HepG2 (cell line): ENCODE results near the gene PRDM12. TPM values are rescaled to one million over a fixed set of nuclear protein-coding genes. Genes with fewer than 3 reads are reported as not detected.

Source experiments
- ARNTL ChIP-seq: sonication (generic); formaldehyde crosslinking; IDR thresholded peaks from 2 replicates; pipeline ENCODE4 v1.4.0; 2020; ENCODE audit warnings: mild to moderate bottlenecking, missing genetic modification reagents
- IRX3 ChIP-seq: sonication (generic); formaldehyde crosslinking; IDR thresholded peaks from 2 replicates; pipeline ENCODE4 v1.8.1; 2023; ENCODE audit warnings: mild to moderate bottlenecking, low read depth, missing genetic modification reagents, borderline replicate concordance
- MTA1 ChIP-seq: sonication (generic); formaldehyde crosslinking; IDR thresholded peaks from 2 replicates; pipeline ENCODE4 v1.4.0; 2020; ENCODE audit warnings: missing genetic modification reagents, mild to moderate bottlenecking, borderline replicate concordance
- PRPF4 ChIP-seq: fragments of 200-400 bp; formaldehyde crosslinking; IDR thresholded peaks from 2 replicates; pipeline ENCODE4 v1.6.1; 2016; ENCODE audit warnings: low read length, low read depth; ENCODE audit not compliant: poor library complexity, severe bottlenecking
- SMAD3 ChIP-seq: sonication (generic); formaldehyde crosslinking; IDR thresholded peaks from 2 replicates; pipeline ENCODE4 v1.4.0; 2020; ENCODE audit warnings: missing genetic modification reagents
- ZNF136 ChIP-seq: sonication (generic); formaldehyde crosslinking; IDR thresholded peaks from 2 replicates; pipeline ENCODE4 v1.8.1; 2022; ENCODE audit warnings: low read depth, mild to moderate bottlenecking, moderate library complexity, missing genetic modification reagents
- ZNF138 ChIP-seq: sonication (generic); formaldehyde crosslinking; IDR thresholded peaks from 2 replicates; pipeline ENCODE4 v1.5.0; 2020; ENCODE audit warnings: mild to moderate bottlenecking, low read depth, missing genetic modification reagents
- ZNF282 ChIP-seq: fragments of 450-650 bp; IDR thresholded peaks from 2 replicates; pipeline ENCODE4 v1.6.1; 2018; ENCODE audit not compliant: partially characterized antibody
- ZNF34 ChIP-seq: sonication (generic); formaldehyde crosslinking; IDR thresholded peaks from 2 replicates; pipeline ENCODE4 v1.4.0; 2020; ENCODE audit warnings: mild to moderate bottlenecking, missing genetic modification reagents, borderline replicate concordance
- ZNF598 ChIP-seq: sonication (generic); formaldehyde crosslinking; IDR thresholded peaks from 2 replicates; pipeline ENCODE4 v1.5.1; 2020; ENCODE audit warnings: mild to moderate bottlenecking, missing genetic modification reagents, borderline replicate concordance
- polyA plus RNA-seq, 8 experiments: library from polyadenylated mRNA; depleted of rRNA in 3 of 8; stranded (reverse) in 7 of 8; unstranded in 1 of 8; fragments of >200 nt; fragmentation: Illumina TruSeq in 4 of 8; extraction: Trizol in 4 of 8; gene quantifications; 2 replicates each; pipeline versions ENCODE4 v1.2.1 to v1.2.3, GENCODE V29; 2011 to 2016; ENCODE audit warnings: low read depth in 4 of 8, missing spikeins in 1 of 8, mixed read lengths in 1 of 8; ENCODE audit not compliant: insufficient read depth in 1 of 8
- total RNA-seq, 5 experiments: library from RNA; depleted of rRNA; stranded (reverse); fragments of >200 nt; fragmentation: Illumina TruSeq; extraction: Trizol; gene quantifications; 2 replicates each; pipeline ENCODE4 v1.2.3, GENCODE V29; 2016; ENCODE audit warnings: low read depth in 1 of 5
- TF ChIP-seq, protein P1 (sequence below): sonication (generic); formaldehyde crosslinking; IDR thresholded peaks from 2 replicates; pipeline ENCODE4 v1.9.0; 2022; ENCODE audit warnings: missing genetic modification reagents, mild to moderate bottlenecking, borderline replicate concordance
- TF ChIP-seq, protein P2 (sequence below): sonication (generic); formaldehyde crosslinking; IDR thresholded peaks from 2 replicates; pipeline ENCODE4 v1.8.1; 2023; ENCODE audit warnings: mild to moderate bottlenecking, missing genetic modification reagents
- TF ChIP-seq, protein P3 (sequence below), 2 experiments: fragments of 450-650 bp in 1 of 2; sonication (generic) in 1 of 2; formaldehyde crosslinking in 1 of 2; IDR thresholded peaks; 2 replicates each; pipeline versions ENCODE4 v1.6.1 to v1.8.0; 2016 to 2022; ENCODE audit warnings: antibody characterized with exemption in 1 of 2, mild to moderate bottlenecking in 1 of 2, missing genetic modification reagents in 1 of 2
- TF ChIP-seq, protein P4 (sequence below): sonication (generic); formaldehyde crosslinking; IDR thresholded peaks from 2 replicates; pipeline ENCODE4 v1.4.0; 2020; ENCODE audit warnings: mild to moderate bottlenecking, low read depth, missing genetic modification reagents
- TF ChIP-seq, protein P5 (sequence below): sonication (generic); formaldehyde crosslinking; IDR thresholded peaks from 2 replicates; pipeline ENCODE4 v1.8.0; 2022; ENCODE audit warnings: missing genetic modification reagents, low read depth, mild to moderate bottlenecking, borderline replicate concordance

PRDM12 gene
- total and polyA plus RNA-seq, 2 of the 13 experiments (the other 11 are each of a cell fraction or from before 2014, with no cell fraction given): 0.04 to 0.07 TPM

- TF ChIP-seq, protein P1, sequence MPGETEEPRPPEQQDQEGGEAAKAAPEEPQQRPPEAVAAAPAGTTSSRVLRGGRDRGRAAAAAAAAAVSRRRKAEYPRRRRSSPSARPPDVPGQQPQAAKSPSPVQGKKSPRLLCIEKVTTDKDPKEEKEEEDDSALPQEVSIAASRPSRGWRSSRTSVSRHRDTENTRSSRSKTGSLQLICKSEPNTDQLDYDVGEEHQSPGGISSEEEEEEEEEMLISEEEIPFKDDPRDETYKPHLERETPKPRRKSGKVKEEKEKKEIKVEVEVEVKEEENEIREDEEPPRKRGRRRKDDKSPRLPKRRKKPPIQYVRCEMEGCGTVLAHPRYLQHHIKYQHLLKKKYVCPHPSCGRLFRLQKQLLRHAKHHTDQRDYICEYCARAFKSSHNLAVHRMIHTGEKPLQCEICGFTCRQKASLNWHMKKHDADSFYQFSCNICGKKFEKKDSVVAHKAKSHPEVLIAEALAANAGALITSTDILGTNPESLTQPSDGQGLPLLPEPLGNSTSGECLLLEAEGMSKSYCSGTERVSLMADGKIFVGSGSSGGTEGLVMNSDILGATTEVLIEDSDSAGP (CRISPR knock-in tag): no peak
- TF ChIP-seq ARNTL (CRISPR knock-in tag) (peak; percentile 71; the same call in 1 of the 2 replicates), ZNF598 (CRISPR knock-in tag) (no peak), ZNF282 (no peak), ZNF136 (CRISPR knock-in tag) (no peak), ZNF34 (CRISPR knock-in tag) (no peak), IRX3 (CRISPR knock-in tag) (no peak), MTA1 (CRISPR knock-in tag) (no peak), PRPF4 (no peak), ZNF138 (no peak), SMAD3 (0 out of 2 replicates have a peak, but pooled peaks have one; percentile 59)
- TF ChIP-seq, protein P2, sequence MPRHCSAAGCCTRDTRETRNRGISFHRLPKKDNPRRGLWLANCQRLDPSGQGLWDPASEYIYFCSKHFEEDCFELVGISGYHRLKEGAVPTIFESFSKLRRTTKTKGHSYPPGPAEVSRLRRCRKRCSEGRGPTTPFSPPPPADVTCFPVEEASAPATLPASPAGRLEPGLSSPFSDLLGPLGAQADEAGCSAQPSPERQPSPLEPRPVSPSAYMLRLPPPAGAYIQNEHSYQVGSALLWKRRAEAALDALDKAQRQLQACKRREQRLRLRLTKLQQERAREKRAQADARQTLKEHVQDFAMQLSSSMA (CRISPR knock-in tag): no peak
- TF ChIP-seq, protein P3, sequence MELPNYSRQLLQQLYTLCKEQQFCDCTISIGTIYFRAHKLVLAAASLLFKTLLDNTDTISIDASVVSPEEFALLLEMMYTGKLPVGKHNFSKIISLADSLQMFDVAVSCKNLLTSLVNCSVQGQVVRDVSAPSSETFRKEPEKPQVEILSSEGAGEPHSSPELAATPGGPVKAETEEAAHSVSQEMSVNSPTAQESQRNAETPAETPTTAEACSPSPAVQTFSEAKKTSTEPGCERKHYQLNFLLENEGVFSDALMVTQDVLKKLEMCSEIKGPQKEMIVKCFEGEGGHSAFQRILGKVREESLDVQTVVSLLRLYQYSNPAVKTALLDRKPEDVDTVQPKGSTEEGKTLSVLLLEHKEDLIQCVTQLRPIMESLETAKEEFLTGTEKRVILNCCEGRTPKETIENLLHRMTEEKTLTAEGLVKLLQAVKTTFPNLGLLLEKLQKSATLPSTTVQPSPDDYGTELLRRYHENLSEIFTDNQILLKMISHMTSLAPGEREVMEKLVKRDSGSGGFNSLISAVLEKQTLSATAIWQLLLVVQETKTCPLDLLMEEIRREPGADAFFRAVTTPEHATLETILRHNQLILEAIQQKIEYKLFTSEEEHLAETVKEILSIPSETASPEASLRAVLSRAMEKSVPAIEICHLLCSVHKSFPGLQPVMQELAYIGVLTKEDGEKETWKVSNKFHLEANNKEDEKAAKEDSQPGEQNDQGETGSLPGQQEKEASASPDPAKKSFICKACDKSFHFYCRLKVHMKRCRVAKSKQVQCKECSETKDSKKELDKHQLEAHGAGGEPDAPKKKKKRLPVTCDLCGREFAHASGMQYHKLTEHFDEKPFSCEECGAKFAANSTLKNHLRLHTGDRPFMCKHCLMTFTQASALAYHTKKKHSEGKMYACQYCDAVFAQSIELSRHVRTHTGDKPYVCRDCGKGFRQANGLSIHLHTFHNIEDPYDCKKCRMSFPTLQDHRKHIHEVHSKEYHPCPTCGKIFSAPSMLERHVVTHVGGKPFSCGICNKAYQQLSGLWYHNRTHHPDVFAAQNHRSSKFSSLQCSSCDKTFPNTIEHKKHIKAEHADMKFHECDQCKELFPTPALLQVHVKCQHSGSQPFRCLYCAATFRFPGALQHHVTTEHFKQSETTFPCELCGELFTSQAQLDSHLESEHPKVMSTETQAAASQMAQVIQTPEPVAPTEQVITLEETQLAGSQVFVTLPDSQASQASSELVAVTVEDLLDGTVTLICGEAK (IDR thresholded peaks at IDR 0.05): no peak
- TF ChIP-seq, protein P3 (CRISPR knock-in tag; IDR thresholded peaks at IDR 0.05): no peak
- TF ChIP-seq, protein P4, sequence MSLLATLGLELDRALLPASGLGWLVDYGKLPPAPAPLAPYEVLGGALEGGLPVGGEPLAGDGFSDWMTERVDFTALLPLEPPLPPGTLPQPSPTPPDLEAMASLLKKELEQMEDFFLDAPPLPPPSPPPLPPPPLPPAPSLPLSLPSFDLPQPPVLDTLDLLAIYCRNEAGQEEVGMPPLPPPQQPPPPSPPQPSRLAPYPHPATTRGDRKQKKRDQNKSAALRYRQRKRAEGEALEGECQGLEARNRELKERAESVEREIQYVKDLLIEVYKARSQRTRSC (CRISPR knock-in tag): no peak
- TF ChIP-seq, protein P5, sequence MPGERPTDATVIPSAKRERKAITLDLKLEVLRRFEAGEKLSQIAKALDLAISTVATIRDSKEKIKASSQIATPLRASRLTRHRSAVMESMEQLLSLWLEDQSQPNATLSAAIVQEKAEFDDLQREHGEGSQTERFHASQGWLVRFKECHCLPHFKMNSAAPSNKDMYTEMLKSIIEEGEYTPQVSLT (CRISPR knock-in tag): no peak
Measured at GRCh38 chr9:130689937-130690700, 25.7 kb downstream of the PRDM12 start (continued).
